ENCODE measurements around the gene LUZP4.

The LUZP4 gene

GRCh38 chrX:115350711-115351381 is 61.3 kb downstream of the LUZP4 start:
- Mint-ChIP-seq H3K9me3 (no peaks in the 10 kb centered on the region), H3K4me3 (no peak overlapping the region), H3K27ac (no peak overlapping the region), H3K4me1 (no peaks in the 10 kb centered on the region), H3K36me3 (ENCODE audit: low read depth) (no peaks in the 10 kb centered on the region), H3K27me3 (no peaks in the 10 kb centered on the region)
- DNase-seq (no peak), ATAC-seq (no peak)

- H3K9me3 Mint-ChIP-seq = no peaks in the 10 kb centered on the region
- H3K27ac Mint-ChIP-seq = no peak overlapping the region
- H3K36me3 Mint-ChIP-seq (ENCODE audit: low read depth) = no peaks in the 10 kb centered on the region
- DNase-seq (no peak), ATAC-seq (no peak)
- H3K4me1 Mint-ChIP-seq = no peaks in the 10 kb centered on the region
- H3K4me3 Mint-ChIP-seq = no peak overlapping the region
- peaks cover 2% of the 10 kb centered on the region for H3K27me3 Mint-ChIP-seq
Measured at GRCh38 chrX:115356369-115356768, 66.9 kb downstream of the LUZP4 start.
